ENCODE data around the gene LRRC9. TPM values are rescaled to one million over a fixed set of nuclear protein-coding genes. Genes with fewer than 3 reads are reported as not detected.
"Not testable (repeated sequence)": the region's sequence is repeated elsewhere in the genome, so short reads cannot be mapped to it uniquely, and the experiment has no call there.

LRRC9 gene
- total RNA-seq, 2 donors from 2014 or later: 0.11 TPM; not detected in 1

- Histone ChIP-seq H3K27me3 (no peaks in the 10 kb centered on the region), H3K4me1 (peaks cover 0 to 6% of the 10 kb centered on the region in 2 donors), H3K9me3 (no peaks in the 10 kb centered on the region), H3K36me3 (no peaks in the 10 kb centered on the region), H3K4me3 (no peak overlapping the region), H3K27ac (no peak overlapping the region)
- DNase-seq (ENCODE audit: low spot score): no peak
- no peak for TF ChIP-seq CTCF (IDR thresholded peaks at IDR 0.05)
Measured at GRCh38 chr14:60008042-60008441, 88.1 kb downstream of the LRRC9 start.

- DNase-seq (ENCODE audit: low spot score); H3K36me3 ChIP-seq; H3K4me3 ChIP-seq; H3K9me3 ChIP-seq; H3K27ac ChIP-seq; H3K27me3 ChIP-seq; H3K4me1 ChIP-seq: not testable (repeated sequence)
Measured at GRCh38 chr14:60010263-60010662, 90.3 kb downstream of the LRRC9 start.

- no peaks in the 10 kb centered on the region for H3K27me3 ChIP-seq
- no peaks in the 10 kb centered on the region for H3K9me3 ChIP-seq
- H3K4me3 ChIP-seq: no peak overlapping the region
- H3K36me3 ChIP-seq: no peaks in the 10 kb centered on the region
- no peak for TF ChIP-seq CTCF (IDR thresholded peaks at IDR 0.05)
- no peak overlapping the region for H3K27ac ChIP-seq
- H3K4me1 ChIP-seq: no peaks in the 10 kb centered on the region
- no peak for DNase-seq (ENCODE audit: low spot score)
Measured at GRCh38 chr14:60014402-60014801, 94.5 kb downstream of the LRRC9 start.

GRCh38 chr14:60021619-60022018, 101.7 kb downstream of the LRRC9 start:
- Histone ChIP-seq H3K9me3 (no peaks in the 10 kb centered on the region), H3K4me1 (no peaks in the 10 kb centered on the region), H3K4me3 (no peak overlapping the region), H3K36me3 (no peaks in the 10 kb centered on the region), H3K27me3 (no peaks in the 10 kb centered on the region), H3K27ac (no peak overlapping the region)
- no peak for TF ChIP-seq CTCF (IDR thresholded peaks at IDR 0.05)
- no peak for DNase-seq (ENCODE audit: low spot score)

- Histone ChIP-seq H3K4me1 (no peaks in the 10 kb centered on the region), H3K9me3 (no peaks in the 10 kb centered on the region), H3K27me3 (no peaks in the 10 kb centered on the region), H3K36me3 (no peaks in the 10 kb centered on the region), H3K4me3 (no peak overlapping the region), H3K27ac (no peak overlapping the region)
- TF ChIP-seq CTCF (IDR thresholded peaks at IDR 0.05): no peak
- no peak for DNase-seq (ENCODE audit: low spot score)
Measured at GRCh38 chr14:60025571-60025970, 105.6 kb downstream of the LRRC9 start.

GRCh38 chr14:60035177-60035576, 115.2 kb downstream of the LRRC9 start:
- Histone ChIP-seq H3K27ac (no peak overlapping the region), H3K27me3 (no peaks in the 10 kb centered on the region), H3K4me3 (no peak overlapping the region), H3K4me1 (no peaks in the 10 kb centered on the region), H3K36me3 (no peaks in the 10 kb centered on the region), H3K9me3 (no peaks in the 10 kb centered on the region)
- no peak for TF ChIP-seq CTCF (IDR thresholded peaks at IDR 0.05)
- no peak for DNase-seq (ENCODE audit: low spot score)

- H3K4me1 ChIP-seq; DNase-seq (ENCODE audit: low spot score); H3K27me3 ChIP-seq; H3K36me3 ChIP-seq; H3K9me3 ChIP-seq; H3K4me3 ChIP-seq; H3K27ac ChIP-seq: not testable (repeated sequence)
Measured at GRCh38 chr14:60047976-60048375, 128.0 kb downstream of the LRRC9 start.

Measured in right atrium auricular region (tissue), 2 donors.